CD4-positive, alpha-beta T cell treated with Interferon gamma for 1 hour (primary cell): Measurements from ENCODE around the gene MPO.

Experiments
- DNase-seq: peaks from one replicate; pipeline ENCODE4 v3.0.0-alpha.2; 2020

The MPO gene

DNA sequence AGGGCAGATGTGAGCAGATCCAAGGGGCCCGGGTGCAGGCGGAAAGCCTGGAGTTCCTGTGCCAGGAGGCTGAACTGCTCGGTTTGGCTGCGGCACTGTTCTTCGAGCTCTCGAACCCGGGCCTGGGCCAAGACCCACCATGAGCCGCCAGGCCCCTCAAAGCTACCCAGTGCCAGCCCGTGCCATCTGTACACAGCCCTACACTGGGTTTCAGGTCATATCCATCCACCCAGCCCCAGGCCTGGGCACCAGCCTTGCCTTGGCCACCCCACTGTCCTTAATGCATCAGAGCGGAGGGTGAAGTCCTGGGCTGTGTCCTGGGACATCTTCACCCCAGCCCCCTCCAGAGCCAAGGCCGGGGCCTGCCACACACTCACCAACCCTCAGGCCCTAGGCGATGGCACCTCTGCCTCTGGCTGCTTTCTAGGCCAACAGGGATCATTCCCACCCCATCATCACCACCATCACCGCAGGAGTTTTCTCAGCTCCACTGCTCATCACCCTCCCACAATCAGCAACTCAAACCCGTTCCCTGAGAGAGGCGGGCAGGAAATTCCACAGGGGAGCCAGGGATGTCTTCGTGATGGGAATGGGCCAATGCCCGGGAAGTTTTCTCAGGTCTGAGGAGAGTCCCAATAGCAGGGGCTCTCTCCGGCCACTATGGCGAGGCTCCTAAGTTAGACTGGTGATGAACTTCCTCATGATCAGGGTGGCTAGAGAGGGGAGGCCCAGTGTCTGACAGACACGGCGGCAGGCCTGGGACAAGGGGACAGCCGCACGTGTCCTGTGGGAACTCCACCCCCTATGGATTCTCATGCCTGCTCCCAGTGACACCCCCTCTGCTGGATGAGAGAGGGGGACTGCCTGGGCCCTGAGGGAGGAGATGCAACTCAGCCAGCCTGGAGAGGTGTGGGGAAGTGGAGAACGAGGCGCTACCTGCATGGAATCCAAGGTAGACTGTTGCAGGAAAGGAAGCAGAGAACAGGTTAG is 38.7 kb upstream of the MPO start:
- DNase-seq: no peak

DNA sequence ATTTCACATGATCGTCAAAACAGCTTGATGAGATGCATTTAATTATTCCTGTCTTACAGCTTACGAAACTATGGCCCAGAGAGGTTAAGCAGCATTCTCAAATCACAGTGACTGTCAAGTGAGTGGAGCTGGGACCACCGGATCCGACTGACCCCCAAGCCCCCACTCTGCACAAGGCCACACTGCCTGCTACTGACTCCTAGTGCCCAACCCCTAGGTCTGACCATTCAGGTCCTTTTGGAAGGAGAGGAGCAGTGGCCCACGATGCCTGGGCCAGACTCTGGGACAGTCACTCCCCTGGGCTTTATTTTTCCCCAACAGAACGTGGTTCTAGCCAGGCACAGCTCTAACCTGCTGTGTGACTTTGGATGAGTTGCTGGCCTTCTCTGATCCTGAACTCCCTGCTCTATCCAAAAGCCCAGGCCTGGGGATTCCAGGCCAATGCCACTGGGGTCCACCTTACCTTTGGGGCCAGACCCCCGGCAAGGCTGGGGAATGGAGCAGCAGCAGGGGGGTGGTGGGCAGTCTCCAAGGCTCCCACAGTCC is 38.0 kb upstream of the MPO start:
- no peak for DNase-seq

GRCh38 chr17:58318065-58318481 is 37.3 kb upstream of the MPO start:
- DNase-seq: no peak

DNA sequence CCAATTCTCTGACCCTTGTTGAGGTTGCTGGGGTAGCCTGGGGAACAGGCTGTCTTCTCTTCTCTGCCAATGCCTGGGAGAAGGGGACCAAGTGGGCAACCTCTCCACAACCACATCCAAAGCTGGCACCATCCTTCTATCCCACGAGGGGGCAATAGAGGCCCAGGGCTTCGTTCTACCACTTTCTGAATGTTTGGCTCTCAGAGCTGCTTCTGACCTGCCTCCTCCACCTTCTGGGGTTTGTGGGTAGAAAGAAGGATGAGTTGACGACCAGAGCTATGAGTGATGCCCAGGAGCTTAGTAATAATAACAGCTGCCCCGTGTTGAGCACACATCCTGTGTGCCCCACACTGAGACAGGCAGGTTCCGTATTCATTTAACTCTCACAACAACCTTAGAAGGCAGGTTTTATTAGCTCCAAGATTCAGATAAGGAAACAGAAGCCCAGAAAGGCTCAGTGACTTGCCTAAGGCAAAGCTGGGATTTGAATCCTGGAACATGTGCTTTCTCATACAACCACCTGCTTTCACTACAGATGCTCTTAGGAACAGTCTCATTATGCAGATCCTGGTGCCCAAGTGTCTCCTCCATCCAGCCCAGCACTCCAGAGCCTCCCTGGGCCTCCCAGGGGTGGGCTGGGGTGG is 36.8 kb upstream of the MPO start:
- DNase-seq: peak; percentile 80

DNA sequence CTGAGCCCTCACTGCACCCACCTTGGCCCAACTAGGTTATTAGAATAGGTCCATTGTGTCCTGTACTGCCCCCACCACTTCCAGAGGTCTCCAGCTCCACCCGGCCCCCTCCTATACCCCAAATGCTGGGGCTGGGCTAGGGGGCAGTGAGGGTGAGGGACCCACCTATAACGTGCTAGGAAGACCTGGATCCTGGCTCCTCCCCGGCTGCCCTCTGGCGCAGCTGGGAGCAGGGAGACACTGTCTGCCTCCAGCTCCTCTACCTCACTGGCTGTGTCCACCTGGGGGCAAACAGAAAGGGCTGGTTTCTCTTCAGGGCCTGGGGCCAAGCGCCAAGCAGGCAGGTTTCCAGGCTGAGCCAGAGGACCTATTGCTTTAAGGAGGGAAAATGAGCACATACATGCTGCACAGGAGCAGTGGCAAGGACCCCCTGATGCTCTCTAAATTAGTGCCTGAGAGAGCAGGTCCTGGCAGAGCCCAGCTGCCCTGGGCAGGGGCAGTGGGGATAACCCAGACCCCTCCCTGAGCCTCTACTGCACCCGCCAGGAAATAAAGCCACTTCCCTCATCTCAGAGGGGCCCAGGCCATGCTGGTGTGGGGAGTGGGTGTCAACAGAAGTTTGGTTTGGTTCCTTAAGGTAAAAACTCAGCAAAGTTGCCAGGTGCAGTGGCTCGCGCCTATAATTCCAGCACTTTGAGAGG is 35.7 kb upstream of the MPO start:
- no peak for DNase-seq

DNA sequence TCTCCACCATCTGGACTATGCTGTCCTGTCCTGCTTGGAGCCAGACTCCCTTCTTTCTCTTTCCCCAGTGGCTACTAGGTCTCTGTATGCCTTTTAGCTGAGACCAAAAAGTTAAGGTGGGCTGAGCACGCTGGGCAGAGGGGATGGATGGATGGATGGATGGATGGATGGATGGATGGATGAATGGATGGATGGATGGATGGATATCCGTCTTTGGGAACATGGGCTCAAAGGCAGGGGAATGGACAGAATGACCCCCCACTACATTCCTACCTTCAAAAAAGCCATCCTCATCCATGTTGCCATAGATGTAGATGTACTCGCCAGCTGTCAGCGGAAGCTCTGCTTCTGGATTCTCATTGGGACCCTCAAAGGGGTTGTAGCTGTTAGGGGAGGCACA is 35.0 kb upstream of the MPO start:
- DNase-seq: no peak

DNA sequence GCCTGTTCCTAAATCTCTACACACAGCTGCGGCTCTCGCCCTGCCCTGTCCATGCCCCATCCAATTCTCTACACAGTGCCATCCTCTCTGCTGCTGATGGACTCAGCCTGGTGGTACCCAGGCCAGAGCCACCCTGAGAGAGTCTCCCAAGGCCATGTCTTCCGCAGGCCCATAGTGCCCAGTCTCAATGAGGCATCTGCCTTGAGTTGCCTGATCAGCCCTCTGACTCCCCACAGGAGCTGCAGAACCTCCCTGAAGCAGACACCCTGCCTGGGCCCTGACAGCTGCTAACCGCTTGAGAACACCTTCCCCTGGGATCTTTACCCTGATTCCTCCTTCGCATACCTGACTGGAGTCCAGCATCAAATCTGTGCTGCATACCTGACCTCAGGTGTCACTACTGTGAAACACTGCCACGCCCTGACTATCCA is 34.6 kb upstream of the MPO start:
- no peak for DNase-seq

GRCh38 chr17:58314706-58315015 is 33.9 kb upstream of the MPO start:
- DNase-seq: no peak

DNA sequence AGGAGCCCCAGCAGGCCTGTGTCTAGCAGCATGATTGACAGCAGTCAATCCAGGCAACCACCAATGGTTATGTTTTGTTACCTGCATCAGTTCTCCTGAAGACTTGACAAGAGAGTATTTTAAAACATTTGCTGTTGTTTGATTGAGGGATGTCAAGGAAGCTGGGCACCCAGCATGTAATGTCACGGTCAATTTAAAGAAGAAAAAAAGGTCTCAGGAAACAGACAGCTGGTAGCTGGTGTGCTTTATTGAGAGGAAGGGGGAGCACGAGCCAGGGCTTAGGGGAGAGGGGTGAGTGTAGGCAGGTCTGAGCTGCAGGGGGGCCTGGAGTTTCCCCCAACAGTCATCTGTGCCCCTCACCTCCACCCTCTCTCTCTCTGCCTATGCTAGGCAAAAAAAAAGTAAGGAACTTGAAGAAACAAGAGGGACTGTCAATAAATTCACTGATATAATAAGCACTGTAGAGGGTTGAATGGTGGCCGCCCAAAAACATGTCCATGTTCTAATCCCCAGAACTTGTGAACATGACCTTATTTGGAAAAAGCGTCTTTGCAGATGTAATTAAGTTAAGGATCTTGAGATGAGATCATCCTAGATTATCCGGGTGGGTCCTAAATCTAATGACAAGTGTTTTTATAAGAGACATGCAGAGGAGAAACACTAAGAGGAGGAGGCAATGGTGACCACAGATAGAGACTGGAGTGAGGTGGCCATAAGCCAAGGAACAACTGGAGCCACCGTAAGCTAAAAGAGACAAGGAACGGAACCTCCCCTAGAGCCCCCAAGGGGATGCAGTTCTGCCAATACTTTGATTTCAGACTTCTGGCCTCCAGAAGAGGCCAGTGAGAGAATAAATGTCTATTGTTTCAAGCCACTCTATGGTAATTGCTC is 33.3 kb upstream of the MPO start:
- no peak for DNase-seq

DNA sequence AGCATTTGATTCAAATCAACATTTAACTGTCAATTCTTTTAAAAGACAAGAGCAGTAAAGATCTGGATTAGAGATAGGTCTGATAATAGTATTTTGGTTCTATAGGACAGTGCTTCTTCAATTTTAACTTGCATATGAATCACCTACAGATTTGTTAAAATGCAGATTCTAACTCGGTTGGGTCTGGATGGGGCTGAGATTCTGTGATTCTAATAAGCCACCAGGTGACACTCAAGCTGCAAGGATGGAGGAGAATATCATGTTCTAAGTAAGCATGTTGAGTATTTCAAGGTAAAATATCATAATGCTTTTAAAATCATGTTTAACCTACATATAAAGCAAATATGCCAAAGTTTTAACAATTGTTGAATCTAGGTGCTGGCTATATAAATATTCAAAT is 32.1 kb upstream of the MPO start:
- DNase-seq: no peak

- DNase-seq: no peak
Observed at GRCh38 chr17:58312021-58312630, 31.4 kb upstream of the MPO start.

DNA sequence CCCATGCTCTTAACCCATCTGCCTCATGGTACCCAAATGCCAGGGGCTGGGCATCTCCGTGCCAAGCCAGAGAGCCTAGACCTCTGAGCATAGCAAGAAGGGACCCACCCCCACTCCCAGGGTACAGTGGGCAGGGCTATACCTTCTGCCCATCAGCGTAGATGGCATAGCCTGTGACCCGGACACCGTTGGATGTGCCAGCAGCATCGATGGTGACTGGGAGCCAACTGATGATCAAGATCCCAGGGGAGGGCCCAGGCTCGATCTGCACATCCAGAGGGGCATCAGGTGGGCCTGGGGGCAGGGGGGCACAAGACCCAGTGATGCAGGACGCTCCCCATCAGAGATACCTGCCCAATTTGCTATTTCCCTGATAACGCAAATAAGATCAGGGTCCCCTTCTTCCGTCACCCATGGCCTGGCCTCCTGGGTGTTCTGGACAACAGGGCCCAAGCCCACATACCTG is 30.7 kb upstream of the MPO start:
- DNase-seq: no peak

- DNase-seq: no peak
Observed at GRCh38 chr17:58310511-58311428, 30.0 kb upstream of the MPO start.

DNA sequence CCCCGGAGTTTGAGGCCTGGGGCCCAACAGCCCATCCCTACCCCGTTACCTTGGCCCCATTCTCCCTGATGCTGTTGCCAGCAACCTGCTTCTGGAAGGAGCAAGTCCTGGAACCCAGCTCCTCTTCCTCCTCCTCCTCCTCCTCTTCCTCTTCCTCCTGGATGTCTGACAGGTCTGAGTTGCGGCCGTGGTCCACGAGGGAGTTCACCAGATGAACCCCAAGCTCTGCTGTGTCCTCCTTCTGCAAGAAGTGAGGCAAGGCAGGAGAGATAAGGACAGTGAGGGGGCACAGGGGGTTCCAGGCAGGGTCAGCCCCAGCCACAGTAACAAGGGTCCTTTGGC is 29.2 kb upstream of the MPO start:
- DNase-seq: no peak

DNA sequence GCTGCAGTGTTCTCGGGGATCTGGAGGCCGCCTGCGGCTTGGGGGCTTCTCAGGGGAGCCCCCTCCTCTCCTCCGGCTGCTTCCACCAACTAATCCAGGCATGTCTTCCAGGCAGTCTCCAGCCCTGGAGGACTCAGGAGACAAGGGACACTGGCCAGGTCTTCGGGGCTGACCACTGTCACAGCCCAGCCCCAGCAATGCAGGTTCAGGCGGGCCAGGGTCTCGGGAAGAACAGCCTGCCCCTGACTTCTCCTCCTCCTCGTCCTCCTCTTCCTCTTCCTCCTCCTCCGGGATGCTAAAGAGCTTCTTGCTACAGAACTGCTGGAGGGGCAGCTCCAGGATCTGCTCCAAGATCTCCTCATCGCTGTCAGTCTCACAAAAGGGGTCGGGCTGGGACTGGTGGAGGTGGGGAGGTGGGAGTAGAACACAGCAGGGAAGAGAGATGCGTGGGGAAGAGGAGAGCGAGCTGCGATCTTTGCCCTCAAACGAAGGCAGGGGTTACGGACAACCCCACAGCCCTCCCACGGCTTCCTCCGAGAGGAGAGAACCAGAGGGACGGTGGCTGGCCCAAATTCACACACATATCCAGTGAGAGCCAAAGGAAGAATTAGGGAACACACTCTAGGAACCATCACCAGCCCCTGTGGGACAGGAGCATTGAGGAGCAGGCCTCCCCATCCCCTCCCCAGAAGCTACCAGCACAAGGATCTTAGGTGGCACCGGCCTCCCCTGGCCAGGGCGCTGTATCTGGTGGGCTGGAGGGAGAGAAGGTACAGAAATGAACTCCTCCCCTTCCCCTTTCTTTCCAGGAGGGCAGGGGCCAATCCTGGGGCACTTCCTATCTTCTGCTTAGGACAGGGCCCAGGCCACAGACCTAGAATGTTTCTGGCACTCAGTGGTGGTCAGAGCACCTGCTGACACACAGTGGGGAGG is 28.5 kb upstream of the MPO start:
- DNase-seq: no peak

GRCh38 chr17:58308173-58308984 is 27.6 kb upstream of the MPO start:
- peak; percentile 25 for DNase-seq

DNA sequence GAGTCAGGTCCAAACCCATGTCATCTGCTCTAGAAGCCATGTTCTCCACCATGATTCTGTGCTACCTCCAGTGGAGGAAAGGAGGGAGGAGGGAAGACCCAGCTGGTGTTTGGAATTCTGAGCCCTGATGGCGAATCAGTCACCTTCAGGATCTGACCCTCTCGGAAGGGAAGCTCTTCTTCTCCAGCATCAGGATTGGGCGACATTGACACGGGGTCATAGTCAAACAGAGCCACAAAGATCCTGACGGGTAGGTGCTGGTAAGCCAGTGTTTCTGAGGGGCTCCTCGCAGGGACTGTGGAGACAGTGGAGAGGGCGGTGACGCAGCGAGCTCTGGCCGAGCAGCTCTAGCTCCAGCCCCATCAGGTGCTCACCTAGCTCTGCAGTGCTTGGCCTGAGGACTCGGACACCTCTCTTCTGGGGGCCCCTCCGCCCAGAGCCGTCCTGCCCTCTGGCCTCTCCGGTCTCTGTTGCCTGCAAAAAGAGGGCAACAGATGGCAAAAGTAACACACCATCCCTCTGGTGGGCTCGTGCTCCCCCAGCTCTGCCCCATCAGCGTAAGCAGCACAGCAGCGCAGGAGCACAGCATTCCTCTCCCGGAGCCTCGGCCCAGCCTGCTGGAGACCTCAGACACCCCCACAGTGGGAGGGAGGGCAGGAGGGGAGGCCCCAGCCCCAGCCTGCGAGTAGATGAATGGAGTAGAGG is 26.9 kb upstream of the MPO start:
- DNase-seq: no peak
